Umbilical cord (tissue), 2 donors: ENCODE measurements around the gene CCDC74A. TPM values are rescaled to one million over a fixed set of nuclear protein-coding genes. Genes with fewer than 3 reads are reported as not detected.
A peak's percentile ranks its signal among the peaks of the same experiment; 100 is the strongest.
"Not testable (repeated sequence)": the region's sequence is repeated elsewhere in the genome, so short reads cannot be mapped to it uniquely, and the experiment has no call there.

Experiments
- DNase-seq: peaks from one replicate; pipeline ENCODE4 v3.0.0-alpha.2; 2015; ENCODE audit warnings: low spot score
- total RNA-seq: library from RNA; depleted of rRNA; stranded (reverse); fragments of >200 nt; gene quantifications from one replicate; pipeline ENCODE4 v1.2.3, GENCODE V29; 2014; ENCODE audit warnings: low replicate concordance; ENCODE audit not compliant: insufficient read depth

Gene CCDC74A
- total RNA-seq = not detected

DNA sequence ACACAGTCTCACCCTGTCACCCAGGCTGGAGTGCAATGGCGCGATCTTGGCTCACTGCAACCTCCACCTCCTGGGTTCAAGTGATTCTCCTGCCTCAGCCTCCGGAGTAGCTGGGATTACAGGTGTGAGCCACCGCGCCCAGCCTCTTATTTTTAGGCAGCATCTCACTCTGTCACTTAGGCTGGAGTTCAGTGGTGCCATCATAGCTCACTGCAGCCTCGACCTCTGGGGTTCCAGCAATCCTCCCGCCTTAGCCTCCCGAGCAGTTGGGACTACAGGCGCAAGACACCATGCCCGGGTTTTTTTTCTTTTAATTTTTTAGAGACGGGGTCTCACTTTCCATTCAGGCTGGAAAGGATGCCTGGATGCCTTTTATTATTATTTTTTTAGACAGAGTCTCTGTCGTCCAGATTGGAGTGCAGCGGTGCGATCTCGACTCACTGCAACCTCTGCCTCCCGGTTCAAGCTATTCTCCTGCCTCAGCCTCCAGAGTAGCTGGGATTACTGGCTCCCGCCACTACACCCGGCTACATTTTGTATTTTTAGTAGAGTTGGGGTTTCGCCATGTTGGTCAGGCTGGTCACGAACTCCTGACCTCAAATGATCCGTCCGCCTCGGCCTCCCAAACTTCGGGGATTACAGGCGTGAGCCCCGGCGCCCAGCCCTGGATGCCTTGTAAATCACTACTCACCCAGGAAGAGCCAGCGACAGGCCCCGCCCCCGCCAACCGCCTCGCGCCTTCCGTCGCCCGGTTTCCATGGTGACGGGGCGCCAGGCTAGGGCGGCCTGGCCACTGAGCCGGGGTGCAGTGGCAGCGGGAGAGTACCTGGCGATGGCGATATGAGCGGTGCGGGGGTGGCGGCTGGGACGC, at the start of gene CCDC74A:
TSS of gene CCDC74A (plus strand) at position 758 of the 871 bp plus-strand sequence. CDS start at position 841, 83 bp downstream.
- DNase-seq = peak; percentile 34

DNA sequence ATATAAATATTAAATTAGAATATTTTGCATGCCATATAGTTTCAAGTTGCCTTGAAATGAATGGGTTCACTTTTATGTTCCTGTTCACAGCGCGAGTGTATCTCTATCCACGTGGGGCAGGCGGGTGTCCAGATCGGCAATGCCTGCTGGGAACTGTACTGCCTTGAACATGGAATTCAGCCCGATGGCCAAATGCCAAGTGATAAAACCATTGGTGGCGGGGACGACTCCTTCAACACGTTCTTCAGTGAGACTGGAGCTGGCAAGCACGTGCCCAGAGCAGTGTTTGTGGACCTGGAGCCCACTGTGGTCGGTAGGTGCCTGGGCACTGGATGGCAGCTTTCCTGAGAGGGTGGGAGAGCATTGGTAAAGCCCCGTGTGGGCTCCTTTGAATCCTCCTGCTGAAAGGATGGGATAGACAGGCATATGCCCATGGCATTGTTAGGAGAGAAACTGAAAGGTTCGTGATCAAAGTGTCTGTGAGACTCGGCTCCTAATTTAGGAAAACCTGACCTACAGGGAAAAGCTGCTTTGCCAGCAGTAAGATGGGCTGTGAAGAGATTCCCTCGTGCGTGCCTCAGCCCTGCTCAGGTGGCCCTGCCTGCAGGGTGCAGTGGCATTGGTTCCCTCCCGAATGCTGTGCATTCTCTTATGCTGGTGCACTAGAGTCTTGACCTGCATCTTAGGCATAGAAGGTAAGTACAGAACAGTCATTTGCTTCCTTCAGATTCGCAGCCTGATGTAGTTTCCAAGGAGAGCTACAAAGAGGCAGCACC, 49.4 kb upstream of the CCDC74A start:
- DNase-seq = not testable (repeated sequence)

DNA sequence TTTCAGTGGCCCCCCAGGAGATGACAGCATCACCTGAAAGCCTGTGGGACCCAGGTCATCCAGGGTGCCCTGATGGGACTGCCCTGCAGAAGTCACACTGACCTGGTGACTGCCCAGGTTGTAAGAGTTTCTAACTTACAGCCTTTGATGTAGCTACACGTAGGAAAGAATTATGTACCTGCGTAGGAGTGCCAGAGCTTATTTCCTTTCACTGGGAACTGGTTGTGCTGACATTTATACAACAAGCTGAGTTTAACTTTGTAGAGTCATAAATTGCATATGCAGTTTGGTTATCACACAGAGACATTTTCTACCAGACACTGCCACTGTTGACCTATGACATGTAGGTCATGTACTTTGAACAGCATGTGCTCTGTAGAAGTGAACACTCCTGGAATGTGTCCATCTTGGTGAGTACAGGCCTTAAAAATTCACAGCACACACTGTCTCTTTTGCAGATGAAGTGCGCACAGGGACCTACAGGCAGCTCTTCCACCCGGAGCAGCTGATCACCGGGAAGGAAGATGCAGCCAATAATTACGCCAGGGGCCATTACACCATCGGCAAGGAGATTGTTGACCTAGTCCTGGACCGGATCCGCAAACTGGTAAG, 48.7 kb upstream of the CCDC74A start:
- DNase-seq = not testable (repeated sequence)

DNA sequence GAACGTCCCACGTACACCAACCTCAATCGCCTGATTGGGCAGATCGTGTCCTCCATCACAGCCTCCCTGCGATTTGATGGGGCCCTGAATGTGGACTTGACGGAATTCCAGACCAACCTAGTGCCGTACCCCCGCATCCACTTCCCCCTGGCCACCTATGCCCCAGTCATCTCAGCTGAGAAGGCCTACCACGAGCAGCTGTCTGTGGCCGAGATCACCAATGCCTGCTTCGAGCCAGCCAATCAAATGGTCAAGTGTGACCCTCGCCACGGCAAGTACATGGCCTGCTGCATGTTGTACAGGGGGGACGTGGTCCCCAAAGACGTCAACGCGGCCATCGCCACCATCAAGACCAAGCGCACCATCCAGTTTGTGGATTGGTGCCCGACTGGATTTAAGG, 47.3 kb upstream of the CCDC74A start:
- DNase-seq = not testable (repeated sequence)

DNA sequence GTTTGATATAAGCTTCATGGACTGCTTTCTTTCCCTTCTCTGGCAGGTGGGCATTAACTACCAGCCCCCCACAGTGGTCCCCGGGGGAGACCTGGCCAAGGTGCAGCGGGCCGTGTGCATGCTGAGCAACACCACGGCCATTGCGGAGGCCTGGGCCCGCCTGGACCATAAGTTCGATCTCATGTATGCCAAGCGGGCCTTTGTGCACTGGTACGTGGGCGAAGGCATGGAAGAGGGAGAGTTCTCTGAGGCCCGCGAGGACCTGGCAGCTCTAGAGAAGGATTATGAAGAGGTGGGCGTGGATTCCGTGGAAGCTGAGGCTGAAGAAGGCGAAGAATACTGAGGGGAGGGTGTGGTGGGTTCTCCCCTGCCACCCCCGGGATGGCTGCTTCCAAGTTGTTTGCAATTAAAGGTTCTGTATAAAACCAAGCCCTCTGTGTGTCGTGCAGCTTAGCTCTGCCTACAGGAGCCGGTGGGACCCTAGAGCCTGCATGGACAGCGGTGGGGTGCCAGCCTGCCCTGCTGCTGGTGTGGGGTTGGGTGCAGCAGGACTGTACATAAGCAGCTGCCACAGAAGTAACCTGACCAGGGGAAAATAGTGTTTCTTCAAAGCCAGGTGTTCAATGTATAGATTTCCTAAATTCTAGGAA, 45.1 kb upstream of the CCDC74A start:
- DNase-seq = not testable (repeated sequence)

DNA sequence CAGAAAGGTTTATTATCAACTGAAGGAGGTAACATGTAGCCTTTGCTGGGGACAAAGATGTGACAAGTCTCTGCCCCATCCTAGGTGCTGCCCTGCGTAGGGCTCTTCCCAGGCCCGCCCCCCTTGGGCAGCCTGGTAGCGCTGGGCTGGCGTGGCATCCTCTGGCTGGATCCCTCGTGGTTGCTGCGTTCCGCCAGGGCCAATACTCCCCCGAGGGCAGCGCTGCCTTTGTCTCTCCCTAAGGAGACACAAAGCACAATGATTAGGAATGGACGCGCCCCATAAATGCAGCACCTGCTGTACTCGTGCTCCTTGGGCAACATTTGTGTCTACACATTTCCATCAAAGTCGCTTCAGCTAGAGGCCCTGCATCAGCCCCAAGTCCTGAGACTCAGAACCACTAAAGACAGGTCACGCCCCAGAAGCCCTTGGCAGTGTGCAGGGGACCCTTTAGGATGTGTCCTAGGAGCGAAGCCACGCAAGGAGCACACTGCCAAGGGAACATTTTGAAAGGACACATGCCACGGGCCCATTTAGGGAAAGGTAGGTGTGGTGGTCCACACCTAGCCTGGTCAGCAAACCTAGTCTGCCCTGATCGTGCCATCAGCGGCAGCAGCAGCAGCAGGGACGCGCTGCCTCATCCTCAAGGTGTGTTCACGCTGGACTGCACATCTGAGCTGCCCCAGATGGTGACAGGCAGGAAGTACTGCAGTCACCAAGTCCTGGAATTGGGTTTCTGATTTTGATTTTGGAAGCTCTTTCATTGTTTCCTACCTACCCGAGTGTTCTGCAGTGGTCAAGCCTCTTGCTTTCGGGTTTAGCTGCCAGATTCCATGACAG, 43.5 kb upstream of the CCDC74A start:
- DNase-seq = not testable (repeated sequence)

DNA sequence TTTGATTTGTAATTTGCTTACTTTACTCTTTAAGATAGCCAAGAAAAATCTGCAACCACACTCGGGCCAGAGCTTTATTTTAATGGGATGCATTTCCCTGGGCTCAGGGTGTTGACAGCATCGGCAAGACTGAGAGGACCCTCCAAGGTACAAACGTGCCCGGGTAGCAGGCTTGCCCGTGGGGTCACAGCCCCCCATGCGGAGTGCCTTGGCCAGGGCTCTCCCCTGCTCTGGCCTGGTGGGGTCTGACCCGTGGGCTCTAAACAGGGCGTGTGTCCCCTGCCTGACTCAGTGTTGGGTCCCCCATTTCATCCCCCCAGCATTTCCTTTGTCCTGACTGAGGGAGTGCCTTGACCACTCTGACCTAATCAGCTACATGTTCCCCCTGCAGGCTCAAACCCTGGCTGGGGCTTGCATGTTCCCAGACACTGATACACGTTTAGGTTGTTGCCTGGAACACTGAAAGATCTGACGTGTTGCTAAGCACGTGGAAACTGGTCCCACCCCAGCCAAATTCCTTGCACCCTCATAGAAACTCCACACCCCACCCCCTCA, 42.7 kb upstream of the CCDC74A start:
- DNase-seq = not testable (repeated sequence)

DNA sequence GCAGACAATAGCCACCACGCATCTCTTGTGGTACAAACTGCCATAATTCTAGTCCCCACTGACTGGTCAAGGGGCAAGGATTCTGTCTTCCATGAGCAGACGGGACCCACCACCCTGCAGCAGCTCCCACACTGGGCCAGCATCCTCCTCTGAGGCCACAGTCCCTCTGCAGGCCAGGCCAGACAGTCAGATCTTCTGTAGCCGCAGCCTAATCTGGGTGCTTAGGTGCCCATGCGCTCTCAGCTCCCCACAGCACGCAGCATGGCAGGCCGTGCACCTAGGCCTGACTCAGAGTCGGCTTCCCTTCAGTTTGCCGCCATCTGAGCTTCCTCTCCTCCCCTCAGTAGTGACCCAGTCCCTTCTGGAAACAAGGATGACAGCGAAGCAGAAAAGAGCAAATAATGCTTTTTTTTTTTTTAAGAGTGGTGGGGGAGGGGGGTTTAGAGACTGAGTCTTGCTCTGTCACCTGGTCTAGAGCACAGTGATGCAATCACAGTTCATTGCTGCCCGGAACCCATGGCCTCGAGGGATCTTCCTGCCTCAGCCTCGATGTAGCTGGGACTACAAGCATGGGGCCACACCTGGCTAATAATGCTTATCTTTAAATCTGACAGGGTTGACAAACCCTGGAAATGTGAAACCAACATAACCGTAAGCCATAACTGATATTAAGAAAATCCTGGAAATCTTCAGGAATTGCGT, 41.3 kb upstream of the CCDC74A start:
- not testable (repeated sequence) for DNase-seq

DNA sequence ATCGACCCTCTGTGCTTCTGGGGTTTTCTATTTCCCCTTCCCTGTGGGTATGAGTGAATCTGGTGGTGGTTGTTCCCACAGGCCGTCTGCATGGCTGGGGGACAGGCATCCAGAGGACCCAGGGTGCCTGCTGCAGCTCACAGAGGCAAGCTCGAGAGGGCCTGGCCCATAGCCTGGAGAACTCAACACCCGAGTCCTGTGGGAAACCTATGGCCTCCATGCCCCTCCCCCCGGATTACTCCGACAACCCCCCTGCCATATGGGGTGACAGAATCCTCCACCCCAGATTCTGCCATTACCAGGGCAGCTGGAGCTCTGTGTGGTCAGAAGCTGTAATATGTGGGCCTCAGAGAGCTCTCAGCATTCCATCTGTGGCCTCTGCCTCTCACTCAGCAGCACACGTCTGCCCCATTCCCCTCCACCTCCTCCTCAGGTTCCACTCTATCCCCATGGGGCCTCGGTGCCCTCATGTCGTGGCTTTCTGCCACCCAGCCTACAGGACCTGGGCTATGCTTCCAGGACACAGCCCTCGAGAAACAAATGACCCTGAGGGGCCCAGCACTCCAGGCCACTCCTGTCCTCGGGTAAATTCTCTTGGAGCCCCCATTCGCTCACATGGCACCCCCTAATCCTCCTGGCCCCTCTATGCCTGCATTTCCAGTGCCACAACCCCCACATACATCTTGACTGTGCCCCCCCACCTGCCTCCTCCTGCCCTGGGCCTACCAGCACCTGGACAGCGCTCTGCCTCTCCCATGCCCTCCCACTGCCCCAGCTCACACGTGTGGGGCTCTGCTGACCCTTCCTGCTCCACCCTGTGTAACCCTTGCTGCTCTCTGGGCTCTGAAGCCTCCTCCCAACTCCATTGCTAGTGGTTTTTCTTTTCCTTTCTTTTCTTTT, 39.1 kb upstream of the CCDC74A start:
- DNase-seq = no peak

DNA sequence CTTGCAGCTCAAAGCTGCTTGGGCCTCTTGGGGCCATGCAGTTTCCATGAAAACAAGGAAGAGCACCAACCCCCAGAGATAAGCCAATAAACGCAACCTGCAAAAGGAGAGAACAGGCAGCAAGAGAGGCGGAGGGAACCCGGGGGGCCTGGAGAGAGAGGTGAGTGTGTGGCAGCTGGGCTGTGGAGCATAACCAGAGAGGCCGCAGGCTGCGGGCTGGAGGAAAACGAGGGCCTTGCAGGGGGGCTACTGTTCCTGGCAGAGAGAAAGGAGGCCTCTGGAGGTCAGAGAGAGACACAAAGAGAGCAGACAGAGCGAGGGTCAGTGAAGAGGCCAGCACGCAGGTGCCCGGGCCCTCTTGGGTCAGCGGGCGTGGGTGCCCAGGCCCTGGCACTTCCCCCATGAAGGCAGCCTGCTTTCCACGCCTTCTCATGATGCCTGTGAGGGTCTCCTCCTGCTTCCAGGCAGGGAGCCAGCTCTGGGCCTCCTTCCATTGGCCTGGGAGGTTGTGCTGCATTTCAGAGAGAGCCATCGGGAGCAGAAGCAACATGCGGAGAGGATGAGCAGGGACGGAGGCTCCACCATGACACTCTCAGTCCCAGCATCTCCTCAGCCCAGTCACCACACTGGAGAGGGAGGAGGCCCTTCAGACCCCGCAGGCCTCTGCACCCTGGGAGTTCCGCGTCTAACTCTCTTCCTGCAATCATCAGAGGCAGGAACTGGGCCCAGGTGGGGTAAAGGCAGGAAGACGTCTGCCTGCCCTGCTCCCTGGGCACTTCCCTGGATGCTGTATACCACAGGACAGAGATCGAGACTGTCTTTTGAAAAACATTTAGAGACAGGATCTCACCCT, 36.8 kb upstream of the CCDC74A start:
- peak; percentile 3 for DNase-seq

DNA sequence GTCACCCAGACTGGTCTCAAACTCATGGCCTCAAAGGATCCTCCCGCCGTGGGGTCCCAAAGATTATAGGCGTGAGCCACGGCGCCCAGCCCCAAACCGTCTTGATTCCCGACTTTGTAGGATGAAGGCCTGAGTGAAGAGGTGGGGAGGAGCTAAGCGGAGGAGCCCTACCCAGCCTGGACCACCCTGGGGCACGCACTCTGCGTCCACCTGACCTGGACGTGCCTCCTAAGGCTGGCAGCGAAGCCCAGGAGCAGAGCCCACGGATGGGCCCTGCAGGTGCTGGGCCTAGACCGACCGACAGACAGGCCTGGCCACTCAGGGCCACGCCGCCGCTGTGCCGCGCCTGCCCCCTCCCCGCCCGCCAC, 36.2 kb upstream of the CCDC74A start:
- peak; percentile 6 for DNase-seq

DNA sequence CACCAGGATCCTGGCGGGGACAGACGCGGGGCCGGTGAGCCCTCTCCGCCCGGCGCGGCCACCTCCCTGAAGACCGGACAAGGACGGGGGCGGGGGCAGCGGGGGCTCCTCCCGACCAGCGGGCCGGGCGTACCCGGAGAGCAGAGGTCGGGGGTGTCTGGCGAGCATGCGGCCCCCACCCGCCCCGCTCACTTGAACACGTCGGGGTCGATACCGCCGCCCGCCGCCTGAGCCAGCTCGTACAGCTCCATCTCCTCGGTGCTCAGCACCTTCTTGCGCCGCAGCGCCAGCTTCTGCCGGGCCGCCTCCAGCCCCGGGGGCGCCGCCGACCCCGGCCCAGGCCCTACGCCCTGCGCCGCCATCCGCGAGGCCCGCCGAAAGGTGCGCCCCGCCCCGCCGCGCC, 35.7 kb upstream of the CCDC74A start, which contains the start of gene MZT2A:
TSS of gene MZT2A (minus strand) at position 383 of the 403 bp plus-strand sequence. CDS start at position 362, 21 bp downstream.
- not testable (repeated sequence) for DNase-seq

DNA sequence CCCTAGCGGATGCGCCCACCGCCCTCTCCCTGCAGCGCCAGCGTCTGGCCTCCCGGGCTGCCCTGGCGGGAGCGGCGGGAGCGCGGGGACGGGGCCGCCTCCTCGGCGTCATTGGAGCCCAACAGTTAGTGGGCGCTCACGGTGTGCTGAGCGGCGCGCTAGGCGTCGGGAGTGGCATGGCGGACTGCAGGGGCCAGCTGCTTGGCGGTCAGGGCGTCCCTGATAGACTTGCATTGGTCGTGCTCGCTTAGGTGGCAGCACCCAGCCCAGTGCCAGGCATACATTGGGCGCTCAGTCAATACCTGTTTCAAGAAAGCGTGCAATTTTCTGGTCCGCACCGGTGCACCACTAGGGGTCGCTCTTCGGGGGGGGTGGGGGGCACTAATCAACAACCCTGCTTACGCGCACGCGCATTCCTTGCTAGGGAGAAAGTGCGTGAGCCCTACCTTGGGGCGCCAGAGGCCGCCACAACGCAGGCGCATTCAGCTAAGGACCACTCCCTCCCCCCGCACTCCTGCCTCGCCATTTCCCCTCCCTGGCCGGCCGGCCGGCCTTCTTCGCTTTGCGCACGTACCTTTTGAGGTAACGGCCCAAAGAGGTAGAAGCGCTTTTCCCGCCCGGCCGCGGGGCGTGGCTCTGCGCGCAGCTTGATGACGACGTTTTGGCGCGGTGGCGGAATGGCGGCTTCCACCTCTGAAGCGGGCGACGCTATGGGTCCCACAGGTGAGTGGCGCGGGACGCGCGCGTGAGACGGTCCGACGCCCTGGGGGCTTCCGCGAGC, 35.1 kb upstream of the CCDC74A start:
- DNase-seq = peak; percentile 97

DNA sequence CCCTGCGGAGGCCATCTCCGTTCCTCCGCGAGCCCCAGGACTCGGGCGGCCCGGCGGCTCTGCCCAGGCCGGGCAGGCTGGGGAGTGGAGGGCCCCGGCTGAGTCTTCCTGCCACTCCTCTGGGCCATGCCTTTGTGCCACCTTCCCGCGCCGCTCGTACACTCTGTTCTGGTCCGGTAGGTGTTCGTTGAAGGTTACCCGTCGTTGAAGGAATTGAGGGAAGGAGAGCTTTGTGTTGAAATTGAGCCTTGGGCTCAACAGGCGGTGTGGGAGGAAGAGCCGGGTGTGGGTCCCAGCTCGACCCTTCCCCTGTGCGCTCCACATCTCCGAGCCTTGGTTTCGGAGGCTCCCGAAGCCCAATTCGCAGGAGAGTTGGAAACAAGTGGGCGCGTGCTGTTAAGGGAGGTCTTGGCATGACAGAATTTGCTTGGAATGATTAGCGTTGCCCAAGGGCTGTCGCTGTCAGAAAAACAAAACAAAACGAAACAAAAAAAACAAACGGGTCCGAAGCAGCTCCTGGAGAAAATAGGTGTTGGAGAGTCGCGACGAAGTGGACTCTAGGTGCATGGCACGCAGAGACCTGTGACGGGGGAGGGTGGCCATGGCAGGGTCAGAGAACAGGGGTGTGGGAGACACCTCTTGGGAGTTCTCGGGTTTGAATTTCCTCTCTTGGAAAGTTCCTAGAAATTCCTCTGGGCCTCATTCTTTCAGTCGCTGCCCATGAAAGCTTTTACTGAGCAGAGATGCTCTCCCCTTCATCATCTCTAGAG, 34.3 kb upstream of the CCDC74A start:
- DNase-seq = peak; percentile 12

DNA sequence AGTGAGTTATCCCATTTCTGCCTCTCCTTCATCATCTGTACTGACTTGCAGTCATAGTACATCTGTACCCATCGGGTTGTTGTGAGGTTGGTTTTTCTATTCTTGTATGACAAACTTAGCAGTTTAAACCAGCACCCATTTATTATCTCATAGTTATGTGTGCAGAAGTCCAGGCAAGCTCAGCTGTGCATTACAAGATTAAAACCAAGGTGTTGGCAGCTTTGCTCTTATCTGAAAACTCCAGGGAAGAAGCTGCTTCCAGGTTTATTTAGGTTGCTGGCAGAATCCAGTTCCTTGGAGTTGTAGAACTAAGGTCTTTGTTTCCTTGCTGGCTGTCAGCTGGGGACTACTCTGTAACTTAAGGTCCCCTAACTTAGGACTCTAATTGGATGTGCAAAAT, 32.2 kb upstream of the CCDC74A start:
- not testable (repeated sequence) for DNase-seq
